GM13976 (cell line): ENCODE results near the gene FNDC10.
"Not testable (repeated sequence)": the region's sequence is repeated elsewhere in the genome, so short reads cannot be mapped to it uniquely, and the experiment has no call there.

Experiments used
- DNase-seq: peaks from one replicate; pipeline ENCODE4 v3.0.0; 2012; ENCODE audit warnings: low spot score
- in situ Hi-C: fragments of 300-500 bp; cut with MboI; formaldehyde crosslinking; loops from one replicate; pipeline ENCODE4 v1.12.0; 2022; ENCODE audit warnings: low sequenced_read_pairs, mixed read lengths, inconsistent platforms; ENCODE audit not compliant: unreplicated experiment
- TF ChIP-seq, protein P1 (sequence below): IDR thresholded peaks from 2 replicates; pipeline ENCODE4 v1.5.1; 2012; ENCODE audit warnings: borderline replicate concordance, mild to moderate bottlenecking; ENCODE audit not compliant: insufficient read depth; ENCODE audit errors: extremely low read depth, missing control alignments, control extremely low read depth

FNDC10 gene

DNA sequence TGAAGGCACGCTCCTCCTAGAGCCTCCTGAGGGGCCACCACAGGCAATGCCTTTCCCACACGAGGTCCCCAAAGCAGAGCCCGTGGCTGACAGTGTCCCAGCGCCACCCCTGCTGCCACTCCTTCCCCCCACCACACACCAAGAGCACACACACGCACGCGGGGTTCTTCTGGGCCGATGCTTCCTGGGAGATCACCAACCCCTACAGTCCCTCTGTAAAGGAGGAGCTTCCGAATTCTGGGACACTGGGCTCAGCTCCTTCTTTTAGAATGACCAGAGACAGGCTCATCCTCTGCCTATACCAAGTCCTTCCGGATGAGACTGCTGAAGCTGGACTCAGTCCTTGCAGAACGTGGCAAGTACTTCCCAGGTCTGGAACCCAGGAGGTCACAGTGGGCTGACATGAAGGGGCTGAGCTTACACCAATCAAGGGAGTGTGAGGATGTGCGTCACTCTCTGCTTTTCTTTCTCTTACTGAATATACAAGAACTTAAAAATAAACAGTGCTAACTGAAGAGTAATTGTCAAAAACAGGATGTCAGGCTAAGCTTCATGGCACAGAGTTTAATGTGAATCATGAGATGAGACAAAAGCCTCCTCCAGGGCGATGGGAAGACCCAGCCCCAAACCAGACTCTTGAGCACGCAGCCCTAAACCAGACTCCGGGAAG, 38.0 kb downstream of the FNDC10 start:
- TF ChIP-seq, protein P1, sequence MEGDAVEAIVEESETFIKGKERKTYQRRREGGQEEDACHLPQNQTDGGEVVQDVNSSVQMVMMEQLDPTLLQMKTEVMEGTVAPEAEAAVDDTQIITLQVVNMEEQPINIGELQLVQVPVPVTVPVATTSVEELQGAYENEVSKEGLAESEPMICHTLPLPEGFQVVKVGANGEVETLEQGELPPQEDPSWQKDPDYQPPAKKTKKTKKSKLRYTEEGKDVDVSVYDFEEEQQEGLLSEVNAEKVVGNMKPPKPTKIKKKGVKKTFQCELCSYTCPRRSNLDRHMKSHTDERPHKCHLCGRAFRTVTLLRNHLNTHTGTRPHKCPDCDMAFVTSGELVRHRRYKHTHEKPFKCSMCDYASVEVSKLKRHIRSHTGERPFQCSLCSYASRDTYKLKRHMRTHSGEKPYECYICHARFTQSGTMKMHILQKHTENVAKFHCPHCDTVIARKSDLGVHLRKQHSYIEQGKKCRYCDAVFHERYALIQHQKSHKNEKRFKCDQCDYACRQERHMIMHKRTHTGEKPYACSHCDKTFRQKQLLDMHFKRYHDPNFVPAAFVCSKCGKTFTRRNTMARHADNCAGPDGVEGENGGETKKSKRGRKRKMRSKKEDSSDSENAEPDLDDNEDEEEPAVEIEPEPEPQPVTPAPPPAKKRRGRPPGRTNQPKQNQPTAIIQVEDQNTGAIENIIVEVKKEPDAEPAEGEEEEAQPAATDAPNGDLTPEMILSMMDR = no peak
- in situ Hi-C loops = no loop called here
- DNase-seq = no peak

DNA sequence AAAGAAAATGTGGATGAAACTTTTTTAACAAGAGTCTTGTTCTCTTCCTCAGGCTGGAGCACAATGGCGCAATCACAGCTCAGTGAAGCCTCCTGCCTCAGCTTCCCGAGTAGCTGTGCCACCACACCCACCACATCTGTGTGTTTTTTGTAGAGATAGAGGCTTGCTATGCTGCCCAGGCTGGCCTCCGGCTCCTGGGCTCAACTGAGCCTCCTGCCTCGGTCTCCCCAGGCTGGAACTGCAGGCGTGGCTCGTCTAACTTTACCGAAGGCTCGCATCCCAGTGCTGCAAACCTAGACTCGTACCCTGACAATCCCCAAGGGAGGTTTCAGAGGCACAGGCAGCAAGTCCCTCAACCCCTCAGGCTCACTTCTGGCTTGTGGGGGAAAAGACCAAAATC, 39.8 kb downstream of the FNDC10 start:
- TF ChIP-seq, protein P1 = no peak
- no peak for DNase-seq
- in situ Hi-C loops = no loop called here

DNA sequence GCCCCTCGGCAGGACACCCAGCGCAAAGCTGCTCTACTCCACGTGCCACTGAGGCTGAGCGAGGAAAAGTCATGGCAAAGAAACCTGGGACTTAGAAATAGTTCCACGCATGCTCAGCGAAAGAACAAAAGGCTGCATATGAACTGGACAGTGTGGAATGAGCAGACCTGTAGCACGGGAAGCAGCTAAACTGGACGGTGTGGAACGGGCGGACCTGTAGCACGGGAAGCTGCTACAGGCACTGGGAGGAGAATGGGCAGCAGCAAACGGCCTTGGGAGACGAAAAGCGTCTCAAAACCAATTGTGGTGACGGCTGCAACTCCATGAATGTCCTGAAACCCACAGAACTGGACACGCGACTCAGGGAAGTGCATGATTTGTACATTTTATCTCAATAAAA, 40.9 kb downstream of the FNDC10 start:
- TF ChIP-seq, protein P1 = no peak
- in situ Hi-C loops = no loop called here
- no peak for DNase-seq

DNA sequence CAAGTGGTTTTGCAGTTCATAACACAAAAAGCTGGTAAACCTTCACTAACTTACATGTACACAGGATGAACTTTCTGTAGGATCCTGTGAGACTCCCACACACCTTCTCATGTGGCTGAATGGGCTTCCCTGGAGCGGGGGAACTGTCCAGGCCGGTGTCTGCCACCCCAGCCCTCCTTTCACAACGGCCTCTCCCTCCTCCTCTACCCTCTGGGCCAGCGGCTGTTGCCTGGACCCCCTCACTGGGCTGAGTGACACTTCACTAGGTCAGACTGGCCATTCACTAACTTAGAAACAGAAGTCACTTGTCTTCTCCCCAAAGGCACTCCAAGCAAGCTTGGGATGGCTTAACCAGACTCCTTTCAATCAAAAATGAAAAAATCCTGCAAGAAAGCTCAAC, 41.3 kb downstream of the FNDC10 start:
- TF ChIP-seq, protein P1 = no peak
- in situ Hi-C loops = no loop called here
- no peak for DNase-seq

DNA sequence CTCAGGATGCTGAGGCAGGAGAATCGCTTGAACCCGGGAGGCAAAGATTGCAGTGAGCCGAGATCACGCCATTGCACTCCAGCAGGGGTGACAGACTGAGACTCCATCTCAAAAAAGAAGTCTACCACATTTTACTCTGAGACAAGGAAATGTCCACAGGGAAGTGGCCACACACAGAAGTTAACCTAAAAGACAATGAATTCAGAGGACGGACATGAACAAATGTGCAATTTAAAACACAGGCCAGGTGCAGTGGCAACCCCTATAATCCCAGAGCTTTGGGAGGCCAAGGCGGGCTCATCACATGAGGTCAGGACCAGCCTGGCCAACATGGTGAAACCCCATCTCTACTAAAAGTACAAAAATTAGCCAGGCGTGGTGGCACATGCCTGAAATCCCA, 42.2 kb downstream of the FNDC10 start:
- DNase-seq, in situ Hi-C loops: not testable (repeated sequence)

DNA sequence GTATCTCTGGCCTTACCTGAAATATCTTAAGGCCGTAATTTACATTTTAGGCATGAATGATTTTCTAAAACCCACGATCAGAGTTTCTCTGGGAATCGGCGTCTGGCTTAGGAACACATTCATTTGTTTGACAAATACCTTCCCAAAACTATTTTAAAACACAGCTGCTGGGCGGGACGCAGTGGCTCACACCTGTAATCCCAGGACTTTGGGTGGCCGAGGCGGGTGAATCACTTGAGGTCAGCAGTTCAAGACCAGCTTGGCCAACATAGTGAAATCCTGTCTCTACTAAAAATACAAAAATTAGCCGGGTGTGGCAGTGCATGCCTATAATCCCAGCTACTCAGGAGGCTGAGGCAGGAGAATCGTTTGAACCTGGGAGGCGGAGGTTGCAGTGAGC, 43.0 kb downstream of the FNDC10 start:
- in situ Hi-C loops, DNase-seq: not testable (repeated sequence)

DNA sequence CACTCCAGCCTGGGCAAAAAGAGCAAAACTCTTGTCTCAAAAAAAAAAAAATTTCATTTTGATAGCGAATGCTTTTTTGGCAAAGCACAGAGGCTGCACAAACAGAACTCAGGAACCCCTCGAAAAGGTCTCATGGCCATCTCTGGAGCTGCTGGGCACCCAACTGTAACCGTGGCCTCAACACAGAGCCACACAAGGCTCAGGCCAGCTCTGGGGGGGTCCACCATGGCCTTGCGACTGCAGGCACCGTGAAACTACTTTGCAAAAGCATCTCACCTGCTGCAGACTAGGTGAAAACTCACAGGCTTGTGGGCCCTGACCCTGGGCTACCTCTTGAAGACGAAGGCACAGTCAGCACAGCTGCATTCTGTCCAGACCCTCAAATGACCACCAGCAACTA, 43.4 kb downstream of the FNDC10 start:
- TF ChIP-seq, protein P1 = no peak
- in situ Hi-C loops = no loop called here
- DNase-seq = no peak
